A673 (cell line): Measurements from ENCODE around the gene FRS2. TPM values are rescaled to one million over a fixed set of nuclear protein-coding genes. Genes with fewer than 3 reads are reported as not detected.

Source experiments
- BruUV-seq: library from RNA; stranded (reverse); fragments of 400-500 nt; replicated peaks from 2 replicates; lab custom pipeline; 2021; lab: Mats Ljungman, UMichigan
- CTCF ChIA-PET: fragments of 300-600 bp; sonication (Branson Sonifier 250); formaldehyde crosslinking; loops from one replicate; lab custom pipeline; 2022; ENCODE audit warnings: antibody characterized with exemption; lab: Charles Lee
- POLR2A ChIA-PET: fragments of 300-600 bp; sonication (Branson Sonifier 250); formaldehyde crosslinking; loops from one replicate; lab custom pipeline; 2022; ENCODE audit warnings: antibody characterized with exemption; ENCODE audit not compliant: low non-redundant PET; lab: Charles Lee
- DNase-seq: peaks from one replicate; pipeline ENCODE4 v3.0.0-alpha.2; 2015; ENCODE audit warnings: low spot score
- H3K27ac ChIP-seq: fragments of 200-600 bp; sonication (generic); 2 replicates; pipeline ENCODE4 v1.5.1; 2016; ENCODE audit warnings: mixed run types, low read depth, mild to moderate bottlenecking, mixed read lengths, antibody characterized with exemption, low read length; ENCODE audit not compliant: poor library complexity, severe bottlenecking
- H3K27me3 ChIP-seq: fragments of 200-600 bp; sonication (generic); replicated peaks from 2 replicates; pipeline ENCODE4 v1.6.1; 2017; ENCODE audit warnings: mixed run types, low read depth, mild to moderate bottlenecking, mixed read lengths, antibody characterized with exemption, low read length; ENCODE audit not compliant: insufficient read depth, poor library complexity
- H3K36me3 ChIP-seq: fragments of 200-600 bp; sonication (generic); 2 replicates; pipeline ENCODE4 v1.6.1; 2016; ENCODE audit warnings: mixed run types, mild to moderate bottlenecking, mixed read lengths, antibody characterized with exemption, low read length; ENCODE audit not compliant: insufficient read depth, poor library complexity, severe bottlenecking
- H3K4me1 ChIP-seq: fragments of 200-600 bp; sonication (generic); 2 replicates; pipeline ENCODE4 v1.6.1; 2017; ENCODE audit warnings: mixed run types, mild to moderate bottlenecking, mixed read lengths, antibody characterized with exemption, low read length; ENCODE audit not compliant: insufficient read depth, poor library complexity, severe bottlenecking
- H3K4me3 ChIP-seq: fragments of 200-600 bp; sonication (generic); 2 replicates; pipeline ENCODE4 v1.5.1; 2016; ENCODE audit warnings: low read depth, mixed run types, mild to moderate bottlenecking, mixed read lengths, low read length; ENCODE audit not compliant: poor library complexity, severe bottlenecking
- H3K9me3 ChIP-seq: fragments of 200-600 bp; sonication (generic); 2 replicates; pipeline ENCODE4 v1.6.1; 2016; ENCODE audit warnings: mixed run types, low read depth, mild to moderate bottlenecking, mixed read lengths, antibody characterized with exemption, low read length; ENCODE audit not compliant: poor library complexity, severe bottlenecking
- EZH2 ChIP-seq: fragments of 200-600 bp; sonication (generic); IDR thresholded peaks from 2 replicates; pipeline ENCODE4 v1.6.1; 2017; ENCODE audit warnings: borderline replicate concordance, low read depth, mild to moderate bottlenecking, mixed read lengths, antibody characterized with exemption, low read length; ENCODE audit not compliant: poor library complexity, severe bottlenecking
- intact Hi-C: fragments of 100-400 bp; cut with micrococcal nuclease; formaldehyde crosslinking; loops from one replicate; pipeline ENCODE4 v1.10.0; 2022; ENCODE audit not compliant: unreplicated experiment
- total RNA-seq: library from RNA; stranded (reverse); gene quantifications from 2 replicates; pipeline ENCODE4 v1.2.3, GENCODE V29; 2021
- TF ChIP-seq, protein P1 (sequence below): fragments of 300-800, 200-600 bp; sonication (generic); conservative IDR thresholded peaks from 2 replicates; pipeline ENCODE4 v1.5.1; 2017; ENCODE audit warnings: low read depth, mild to moderate bottlenecking, antibody characterized with exemption, low read length, moderate library complexity, mixed read lengths

Gene FRS2
- total RNA-seq, 1 experiment from 2014 or later, result 34.5 TPM

DNA sequence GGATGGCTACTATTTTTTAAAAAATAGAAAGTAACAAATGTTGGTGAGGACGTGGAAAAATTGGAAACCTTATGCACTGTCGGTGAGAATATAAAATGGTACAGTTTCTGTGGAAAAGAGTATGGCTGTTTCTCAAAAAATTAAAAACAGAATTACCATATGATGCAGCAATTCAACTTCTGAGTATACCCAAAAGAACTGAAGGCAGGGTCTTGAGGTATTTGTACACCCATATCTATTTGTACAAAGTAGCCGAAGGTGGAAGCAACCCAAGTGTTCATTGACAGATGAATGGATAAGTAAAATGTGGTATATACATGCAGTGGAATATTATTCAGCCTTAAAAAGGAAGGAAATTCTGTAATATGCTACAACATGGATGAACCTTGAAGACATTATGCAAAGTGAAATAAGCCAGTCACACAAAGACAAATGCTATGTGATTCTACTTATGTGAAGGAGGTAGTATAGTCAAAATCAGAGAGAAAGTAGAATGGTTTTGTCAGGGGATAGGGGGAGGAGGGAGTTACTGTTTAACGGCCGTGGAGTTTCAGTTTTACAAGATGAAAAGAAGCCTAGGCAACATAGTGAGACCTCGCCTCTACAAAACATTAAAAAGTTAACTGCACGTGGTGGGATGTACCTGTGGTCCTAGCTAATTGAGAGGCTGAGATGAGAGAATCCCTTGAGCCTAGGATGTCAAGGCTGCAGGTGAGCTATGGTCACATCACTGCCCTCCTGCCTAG is 76.7 kb downstream of the FRS2 start:
- no peaks in the 10 kb centered on the region for H3K27me3 ChIP-seq
- peaks cover 4% of the 10 kb centered on the region for H3K36me3 ChIP-seq
- TF ChIP-seq, protein P1, sequence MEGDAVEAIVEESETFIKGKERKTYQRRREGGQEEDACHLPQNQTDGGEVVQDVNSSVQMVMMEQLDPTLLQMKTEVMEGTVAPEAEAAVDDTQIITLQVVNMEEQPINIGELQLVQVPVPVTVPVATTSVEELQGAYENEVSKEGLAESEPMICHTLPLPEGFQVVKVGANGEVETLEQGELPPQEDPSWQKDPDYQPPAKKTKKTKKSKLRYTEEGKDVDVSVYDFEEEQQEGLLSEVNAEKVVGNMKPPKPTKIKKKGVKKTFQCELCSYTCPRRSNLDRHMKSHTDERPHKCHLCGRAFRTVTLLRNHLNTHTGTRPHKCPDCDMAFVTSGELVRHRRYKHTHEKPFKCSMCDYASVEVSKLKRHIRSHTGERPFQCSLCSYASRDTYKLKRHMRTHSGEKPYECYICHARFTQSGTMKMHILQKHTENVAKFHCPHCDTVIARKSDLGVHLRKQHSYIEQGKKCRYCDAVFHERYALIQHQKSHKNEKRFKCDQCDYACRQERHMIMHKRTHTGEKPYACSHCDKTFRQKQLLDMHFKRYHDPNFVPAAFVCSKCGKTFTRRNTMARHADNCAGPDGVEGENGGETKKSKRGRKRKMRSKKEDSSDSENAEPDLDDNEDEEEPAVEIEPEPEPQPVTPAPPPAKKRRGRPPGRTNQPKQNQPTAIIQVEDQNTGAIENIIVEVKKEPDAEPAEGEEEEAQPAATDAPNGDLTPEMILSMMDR, result no peak
- TF ChIP-seq EZH2, result no peak
- no peak overlapping the region for H3K4me3 ChIP-seq
- peaks cover 12% of the 10 kb centered on the region for H3K9me3 ChIP-seq
- no TSS peak for BruUV-seq
- DNase-seq, result no peak
- CTCF ChIA-PET, result no interaction called here
- no peak overlapping the region for H3K27ac ChIP-seq
- no peaks in the 10 kb centered on the region for H3K4me1 ChIP-seq
- POLR2A ChIA-PET, result no interaction called here
- intact Hi-C loops, result no loop called here

DNA sequence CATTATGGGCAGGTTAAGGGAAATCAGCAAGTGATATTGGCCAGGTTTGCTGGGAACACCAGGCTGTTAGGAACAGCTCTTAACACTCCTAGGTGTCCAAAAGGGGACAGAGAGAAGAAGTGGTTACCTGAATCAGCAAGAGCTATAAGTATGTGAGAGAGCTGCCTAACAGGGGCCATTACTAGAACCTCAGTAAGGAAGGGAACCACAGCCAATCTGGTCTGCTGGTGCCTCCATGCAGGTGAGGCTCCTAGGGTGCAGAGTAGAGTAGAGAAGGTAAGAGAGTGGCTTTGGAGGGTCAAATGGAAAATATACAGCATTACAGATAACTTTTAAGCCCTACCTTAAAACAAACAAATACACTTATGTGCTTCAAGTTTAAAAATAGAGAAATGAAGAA is 78.5 kb downstream of the FRS2 start:
- H3K4me3 ChIP-seq, result no peak overlapping the region
- intact Hi-C loops, result no loop called here
- no peak for DNase-seq
- peaks cover 9% of the 10 kb centered on the region for H3K9me3 ChIP-seq
- H3K27ac ChIP-seq, result no peak overlapping the region
- no TSS peak for BruUV-seq
- no peaks in the 10 kb centered on the region for H3K36me3 ChIP-seq
- POLR2A ChIA-PET, result no interaction called here
- TF ChIP-seq, protein P1, result no peak
- TF ChIP-seq EZH2, result no peak
- CTCF ChIA-PET, result no interaction called here
- no peaks in the 10 kb centered on the region for H3K27me3 ChIP-seq
- H3K4me1 ChIP-seq, result peaks cover under 1% of the 10 kb centered on the region

DNA sequence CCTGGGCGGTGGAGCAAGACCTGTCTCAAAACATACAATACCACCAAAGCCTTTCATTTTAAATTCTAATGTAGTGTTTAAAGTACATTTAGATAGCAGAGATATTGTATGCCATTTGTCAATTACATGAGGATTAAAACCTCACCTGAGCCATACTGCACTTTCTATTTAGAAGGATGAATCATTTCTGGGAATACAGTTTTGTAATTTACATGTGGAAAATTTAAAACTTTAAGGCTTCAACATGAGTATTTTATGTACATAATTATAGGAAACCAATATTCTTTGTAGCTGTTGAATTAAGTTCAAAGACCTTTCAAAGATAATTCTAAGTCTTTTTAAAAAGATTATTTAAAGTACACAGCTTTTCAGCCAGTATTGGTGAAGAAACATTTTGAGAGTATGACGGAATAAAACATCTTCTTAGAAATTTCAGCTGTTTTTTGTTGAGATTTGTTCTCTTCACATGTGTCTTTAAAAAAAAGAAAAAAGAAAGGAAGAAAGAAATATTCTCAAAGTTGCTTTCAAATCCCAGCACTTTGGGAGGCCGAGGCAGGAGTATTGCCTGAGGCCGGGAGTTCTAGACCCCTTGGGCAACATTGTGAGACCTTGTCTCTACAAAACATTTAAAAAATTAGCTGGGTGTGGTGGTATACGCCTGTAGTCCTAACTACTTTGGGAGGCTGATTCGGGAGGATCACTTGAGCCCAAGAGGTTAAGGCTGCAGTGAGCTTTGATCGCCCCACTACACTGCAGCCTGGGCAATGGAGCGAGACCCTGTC is 80.6 kb downstream of the FRS2 start:
- TF ChIP-seq EZH2, result no peak
- TF ChIP-seq, protein P1, result no peak
- intact Hi-C loops, result no loop called here
- no peak for DNase-seq
- Histone ChIP-seq H3K4me3 (no peak overlapping the region), H3K36me3 (no peaks in the 10 kb centered on the region), H3K9me3 (no peaks in the 10 kb centered on the region), H3K4me1 (peaks cover 7% of the 10 kb centered on the region), H3K27ac (no peak overlapping the region), H3K27me3 (no peaks in the 10 kb centered on the region)
- ChIA-PET CTCF (interaction anchor here (0.7 kb wide), 1 partner anchor 39 kb away, joined by 3 read pairs; no protein-coding TSS in a partner anchor), POLR2A (no interaction called here)
- BruUV-seq, result no TSS peak
